A673 (cell line): ENCODE measurements around the gene TRPV2. TPM values are rescaled to one million over a fixed set of nuclear protein-coding genes. Genes with fewer than 3 reads are reported as not detected.
"Not testable (repeated sequence)": the region's sequence is repeated elsewhere in the genome, so short reads cannot be mapped to it uniquely, and the experiment has no call there.

ENCODE experiments used
- BruUV-seq: library from RNA; stranded (reverse); fragments of 400-500 nt; replicated peaks from 2 replicates; lab custom pipeline; 2021; lab: Mats Ljungman, UMichigan
- CTCF ChIA-PET: fragments of 300-600 bp; sonication (Branson Sonifier 250); formaldehyde crosslinking; loops from one replicate; lab custom pipeline; 2022; ENCODE audit warnings: antibody characterized with exemption; lab: Charles Lee
- POLR2A ChIA-PET: fragments of 300-600 bp; sonication (Branson Sonifier 250); formaldehyde crosslinking; loops from one replicate; lab custom pipeline; 2022; ENCODE audit warnings: antibody characterized with exemption; ENCODE audit not compliant: low non-redundant PET; lab: Charles Lee
- DNase-seq: peaks from one replicate; pipeline ENCODE4 v3.0.0-alpha.2; 2015; ENCODE audit warnings: low spot score
- H3K27ac ChIP-seq: fragments of 200-600 bp; sonication (generic); 2 replicates; pipeline ENCODE4 v1.5.1; 2016; ENCODE audit warnings: mixed run types, low read depth, mild to moderate bottlenecking, mixed read lengths, antibody characterized with exemption, low read length; ENCODE audit not compliant: poor library complexity, severe bottlenecking
- H3K27me3 ChIP-seq: fragments of 200-600 bp; sonication (generic); replicated peaks from 2 replicates; pipeline ENCODE4 v1.6.1; 2017; ENCODE audit warnings: mixed run types, low read depth, mild to moderate bottlenecking, mixed read lengths, antibody characterized with exemption, low read length; ENCODE audit not compliant: insufficient read depth, poor library complexity
- H3K36me3 ChIP-seq: fragments of 200-600 bp; sonication (generic); 2 replicates; pipeline ENCODE4 v1.6.1; 2016; ENCODE audit warnings: mixed run types, mild to moderate bottlenecking, mixed read lengths, antibody characterized with exemption, low read length; ENCODE audit not compliant: insufficient read depth, poor library complexity, severe bottlenecking
- H3K4me1 ChIP-seq: fragments of 200-600 bp; sonication (generic); 2 replicates; pipeline ENCODE4 v1.6.1; 2017; ENCODE audit warnings: mixed run types, mild to moderate bottlenecking, mixed read lengths, antibody characterized with exemption, low read length; ENCODE audit not compliant: insufficient read depth, poor library complexity, severe bottlenecking
- H3K4me3 ChIP-seq: fragments of 200-600 bp; sonication (generic); 2 replicates; pipeline ENCODE4 v1.5.1; 2016; ENCODE audit warnings: low read depth, mixed run types, mild to moderate bottlenecking, mixed read lengths, low read length; ENCODE audit not compliant: poor library complexity, severe bottlenecking
- H3K9me3 ChIP-seq: fragments of 200-600 bp; sonication (generic); 2 replicates; pipeline ENCODE4 v1.6.1; 2016; ENCODE audit warnings: mixed run types, low read depth, mild to moderate bottlenecking, mixed read lengths, antibody characterized with exemption, low read length; ENCODE audit not compliant: poor library complexity, severe bottlenecking
- CTCF ChIP-seq: fragments of 300-800, 200-600 bp; sonication (generic); conservative IDR thresholded peaks from 2 replicates; pipeline ENCODE4 v1.5.1; 2017; ENCODE audit warnings: low read depth, mild to moderate bottlenecking, antibody characterized with exemption, low read length, moderate library complexity, mixed read lengths
- EZH2 ChIP-seq: fragments of 200-600 bp; sonication (generic); IDR thresholded peaks from 2 replicates; pipeline ENCODE4 v1.6.1; 2017; ENCODE audit warnings: borderline replicate concordance, low read depth, mild to moderate bottlenecking, mixed read lengths, antibody characterized with exemption, low read length; ENCODE audit not compliant: poor library complexity, severe bottlenecking
- intact Hi-C: fragments of 100-400 bp; cut with micrococcal nuclease; formaldehyde crosslinking; loops from one replicate; pipeline ENCODE4 v1.10.0; 2022; ENCODE audit not compliant: unreplicated experiment
- total RNA-seq: library from RNA; stranded (reverse); gene quantifications from 2 replicates; pipeline ENCODE4 v1.2.3, GENCODE V29; 2021

TRPV2 gene
- total RNA-seq, 1 experiment from 2014 or later = not detected

- Histone ChIP-seq H3K4me3 (no peak overlapping the region), H3K36me3 (peaks cover 42% of the 10 kb centered on the region), H3K9me3 (no peaks in the 10 kb centered on the region), H3K4me1 (peaks cover 7% of the 10 kb centered on the region), H3K27me3 (no peaks in the 10 kb centered on the region), H3K27ac (no peak overlapping the region)
- TF ChIP-seq EZH2 = no peak
- TF ChIP-seq CTCF = no peak
- BruUV-seq = no TSS peak
- intact Hi-C loops = no loop called here
- DNase-seq = no peak
- ChIA-PET CTCF (no interaction called here), POLR2A (no interaction called here)
Observed at GRCh38 chr17:16450028-16450427, 34.7 kb downstream of the TRPV2 start.

- H3K27ac ChIP-seq, H3K4me3 ChIP-seq, POLR2A ChIA-PET, DNase-seq, H3K9me3 ChIP-seq, BruUV-seq, intact Hi-C loops, H3K27me3 ChIP-seq, H3K4me1 ChIP-seq: not testable (repeated sequence)
- CTCF ChIA-PET = interaction anchor here (0.8 to 3.7 kb wide), 4 partner anchors 15 to 69 kb away, joined by 3 to 31 read pairs (median 8); no protein-coding TSS in a partner anchor
- H3K36me3 ChIP-seq = peaks cover 20% of the 10 kb centered on the region
Observed at GRCh38 chr17:16452268-16452667, 36.9 kb downstream of the TRPV2 start.

GRCh38 chr17:16453493-16453851 lies 38.1 kb downstream of the TRPV2 start:
- ChIA-PET POLR2A (no interaction called here), CTCF (interaction anchor here (1.1 to 3.7 kb wide), 2 partner anchors 67 to 136 kb away, joined by 3 to 31 read pairs; no protein-coding TSS in a partner anchor)

More at GRCh38 chr17:16453493-16453851, 38.1 kb downstream of the TRPV2 start:
- TF ChIP-seq EZH2 (no peak), CTCF (no peak)
- DNase-seq = no peak
- intact Hi-C loops = loop anchor here (1.0 kb wide), 1 partner anchor 68 kb away; no protein-coding TSS in a partner anchor
- BruUV-seq = no TSS peak
- H3K36me3 ChIP-seq = peaks cover 9% of the 10 kb centered on the region
- H3K27me3 ChIP-seq = no peaks in the 10 kb centered on the region
- H3K4me3 ChIP-seq = no peak overlapping the region
- no peak overlapping the region for H3K27ac ChIP-seq
- no peaks in the 10 kb centered on the region for H3K9me3 ChIP-seq
- no peaks in the 10 kb centered on the region for H3K4me1 ChIP-seq
